CD14-positive monocyte (primary cell): Measurements from ENCODE around the gene ZNF837. TPM values are rescaled to one million over a fixed set of nuclear protein-coding genes. Genes with fewer than 3 reads are reported as not detected.

Experiments
- DNase-seq, 3 donors: peaks; one replicate each; pipeline ENCODE4 v3.0.0-alpha.2; 2011 to 2022
- H2AFZ ChIP-seq: 2 replicates; pipeline ENCODE4 v1.6.0; 2012; ENCODE audit warnings: mild to moderate bottlenecking, low read depth, low read length, inconsistent platforms; ENCODE audit not compliant: insufficient read depth, poor library complexity, severe bottlenecking
- H3K27ac ChIP-seq, 2 donors: 1 replicate in 1 of 2; 2 replicates in 1 of 2; pipeline ENCODE4 v1.5.1; 2012 to 2013; ENCODE audit warnings: low read length in 2 of 2, control low read depth in 1 of 2, inconsistent platforms in 1 of 2, low read depth in 1 of 2, mild to moderate bottlenecking in 1 of 2
- H3K27me3 ChIP-seq, 2 donors: one replicate each; pipeline versions ENCODE4 v1.6.0 to v1.6.1; 2011 to 2013; ENCODE audit warnings: low read length in 2 of 2; ENCODE audit not compliant: control insufficient read depth in 2 of 2, insufficient read depth in 2 of 2
- H3K36me3 ChIP-seq, 2 donors: replicated peaks in 1 of 2; 1 replicate in 1 of 2; 2 replicates in 1 of 2; pipeline versions ENCODE4 v1.5.1 to v1.6.1; 2012 to 2013; ENCODE audit warnings: low read length in 2 of 2, control low read depth in 1 of 2, inconsistent platforms in 1 of 2, mild to moderate bottlenecking in 1 of 2; ENCODE audit not compliant: insufficient read depth in 2 of 2, control insufficient read depth in 1 of 2
- H3K4me1 ChIP-seq, 2 donors: 1 replicate in 1 of 2; 2 replicates in 1 of 2; pipeline versions ENCODE4 v1.5.1 to v1.6.1; 2012 to 2013; ENCODE audit warnings: low read length in 2 of 2, control low read depth in 1 of 2, inconsistent platforms in 1 of 2, mild to moderate bottlenecking in 1 of 2, moderate library complexity in 1 of 2; ENCODE audit not compliant: insufficient read depth in 2 of 2, control insufficient read depth in 1 of 2
- H3K4me2 ChIP-seq: replicated peaks from 2 replicates; pipeline ENCODE3; 2012; ENCODE audit warnings: low read length, moderate library complexity, mild to moderate bottlenecking; ENCODE audit not compliant: poor library complexity, severe bottlenecking; ENCODE audit errors: extremely low read depth
- H3K4me3 ChIP-seq, 3 experiments: fragments of 200-600 bp in 1 of 3; sonication (generic) in 1 of 3; replicated peaks in 1 of 3; 1 replicate in 2 of 3; 2 replicates in 1 of 3; pipeline ENCODE4 v1.5.1; 2011 to 2013; ENCODE audit warnings: low read length in 3 of 3, mild to moderate bottlenecking in 3 of 3, control low read depth in 2 of 3, low read depth in 2 of 3, inconsistent platforms in 1 of 3, moderate library complexity in 1 of 3
- H3K79me2 ChIP-seq: 2 replicates; pipeline ENCODE4 v1.6.0; 2012; ENCODE audit warnings: mild to moderate bottlenecking, control low read depth, inconsistent platforms, low read length, moderate library complexity; ENCODE audit not compliant: insufficient read depth
- H3K9ac ChIP-seq: 2 replicates; pipeline ENCODE4 v1.6.0; 2017; ENCODE audit warnings: low read length, mild to moderate bottlenecking; ENCODE audit not compliant: insufficient read depth, poor library complexity, severe bottlenecking
- H3K9me3 ChIP-seq, 2 donors: replicated peaks in 1 of 2; 1 replicate in 1 of 2; 2 replicates in 1 of 2; pipeline versions ENCODE4 v1.5.1 to v1.6.1; 2012 to 2013; ENCODE audit warnings: low read length in 2 of 2, control low read depth in 1 of 2; ENCODE audit not compliant: control insufficient read depth in 1 of 2, insufficient read depth in 1 of 2
- H4K20me1 ChIP-seq: 2 replicates; pipeline ENCODE4 v1.6.0; 2012; ENCODE audit warnings: mild to moderate bottlenecking, low read length, control low read depth, moderate library complexity; ENCODE audit not compliant: insufficient read depth
- H3K27ac Mint-ChIP-seq, 7 donors: one replicate each; pipeline ENCODE4 v1.8.0; 2020; ENCODE audit warnings: mild to moderate bottlenecking in 7 of 7, mixed read lengths in 7 of 7, moderate library complexity in 6 of 7, inconsistent platforms in 2 of 7
- H3K27me3 Mint-ChIP-seq, 3 donors: one replicate each; pipeline ENCODE4 v1.8.0; 2021 to 2022; ENCODE audit warnings: low read depth in 3 of 3, mild to moderate bottlenecking in 3 of 3, mixed read lengths in 3 of 3, moderate library complexity in 3 of 3, inconsistent platforms in 1 of 3
- H3K36me3 Mint-ChIP-seq, 2 donors: one replicate each; pipeline ENCODE4 v1.8.0; 2020; ENCODE audit warnings: mixed read lengths in 2 of 2, inconsistent platforms in 1 of 2, mild to moderate bottlenecking in 1 of 2
- H3K4me1 Mint-ChIP-seq: one replicate; pipeline ENCODE4 v1.8.0; 2020; ENCODE audit warnings: mild to moderate bottlenecking, mixed read lengths
- H3K4me3 Mint-ChIP-seq, 2 donors: one replicate each; pipeline ENCODE4 v1.8.0; 2020; ENCODE audit warnings: mild to moderate bottlenecking in 2 of 2, mixed read lengths in 2 of 2, moderate library complexity in 1 of 2
- H3K9me3 Mint-ChIP-seq, 7 donors: one replicate each; pipeline ENCODE4 v1.8.0; 2020 to 2022; ENCODE audit warnings: mixed read lengths in 7 of 7, mild to moderate bottlenecking in 6 of 7, moderate library complexity in 6 of 7, inconsistent platforms in 2 of 7
- WGBS: methylation state at CpG from one replicate; pipeline ENCODE4 v1.1.5; 2013; ENCODE audit warnings: missing lambda C conversion rate; ENCODE audit not compliant: insufficient coverage; 5-methylcytosine and 5-hydroxymethylcytosine counted together
- intact Hi-C, 2 donors: fragments of 100-400 bp; cut with micrococcal nuclease; formaldehyde crosslinking; loops; one replicate each; pipeline versions ENCODE4 v1.15.0 to v1.15.1; 2023
- polyA plus RNA-seq, 3 donors: library from polyadenylated mRNA; depleted of rRNA in 1 of 3; unstranded in 2 of 3; stranded (reverse) in 1 of 3; fragments of 300-500 nt in 2 of 3; fragments of >200 nt in 1 of 3; fragmentation: Illumina TruSeq in 2 of 3; gene quantifications; 1 replicate in 2 of 3; 2 replicates in 1 of 3; pipeline ENCODE4 v1.2.3, GENCODE V29; 2012 to 2021
- TF ChIP-seq, protein P1 (sequence below): fragments of 200-600 bp; IDR thresholded peaks from one replicate; pipeline ENCODE4 v1.8.0; 2022; ENCODE audit warnings: antibody characterized with exemption, mild to moderate bottlenecking

Gene ZNF837
- polyA plus RNA-seq, 3 donors, result 0.13 to 0.72 (median 0.33) TPM

DNA sequence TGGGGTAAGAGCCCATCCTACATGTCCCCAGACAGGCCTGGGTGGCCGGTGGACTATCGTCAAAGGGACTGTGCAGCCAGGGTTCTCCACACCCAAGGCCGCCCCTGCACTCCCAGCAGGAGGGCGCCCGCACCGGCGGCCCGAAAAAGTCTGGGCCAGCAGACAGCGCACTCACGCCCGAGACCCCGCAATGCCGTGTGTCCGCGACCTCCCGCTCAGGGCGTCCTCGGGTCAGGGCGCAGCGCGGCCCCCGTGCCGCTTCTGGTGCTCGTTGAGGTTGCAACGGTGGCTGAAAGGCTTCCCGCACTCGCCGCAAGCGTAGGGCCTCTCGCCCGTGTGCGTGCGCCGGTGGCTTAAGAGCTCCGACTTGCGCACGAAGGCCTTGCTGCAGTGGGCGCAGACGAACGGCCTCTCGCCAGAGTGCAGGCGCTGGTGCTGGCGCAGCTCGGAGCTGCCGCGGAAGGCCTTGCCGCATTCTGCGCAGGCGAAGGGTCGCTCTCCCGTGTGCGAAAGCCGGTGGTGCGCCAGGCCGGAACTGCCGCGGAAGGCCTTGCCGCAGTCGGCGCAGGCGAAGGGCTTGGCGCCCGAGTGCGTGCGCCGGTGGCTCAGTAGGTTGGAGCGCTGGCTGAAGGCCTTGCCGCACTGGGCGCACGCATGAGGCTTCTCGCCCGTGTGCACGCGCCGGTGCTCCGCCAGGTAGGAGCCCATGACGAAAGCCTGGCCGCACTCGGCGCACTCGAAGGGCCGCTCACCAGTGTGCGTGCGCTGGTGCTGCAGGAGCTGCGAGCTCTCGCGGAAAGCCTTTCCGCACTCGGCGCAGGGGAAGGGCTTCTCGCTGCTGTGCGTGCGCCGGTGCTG is 24.7 kb downstream of the ZNF837 start:
- no peak overlapping the region for H3K27ac ChIP-seq
- peak overlapping the region; percentile 36 for H3K4me2 ChIP-seq
- H3K79me2 ChIP-seq, result no peaks in the 10 kb centered on the region
- Mint-ChIP-seq H3K9me3 (peaks cover 0 to 17% (median 0%) of the 10 kb centered on the region in 7 donors), H3K27me3 (peaks cover 26 to 40% (median 33%) of the 10 kb centered on the region in 3 donors), H3K4me3 (peak overlapping the region; percentile 50 to 76), H3K4me1 (peaks cover 14% of the 10 kb centered on the region), H3K27ac (no peak overlapping the region), H3K36me3 (peaks cover 2 to 7% of the 10 kb centered on the region in 2 donors)
- DNase-seq, result no peak
- TF ChIP-seq, protein P1, sequence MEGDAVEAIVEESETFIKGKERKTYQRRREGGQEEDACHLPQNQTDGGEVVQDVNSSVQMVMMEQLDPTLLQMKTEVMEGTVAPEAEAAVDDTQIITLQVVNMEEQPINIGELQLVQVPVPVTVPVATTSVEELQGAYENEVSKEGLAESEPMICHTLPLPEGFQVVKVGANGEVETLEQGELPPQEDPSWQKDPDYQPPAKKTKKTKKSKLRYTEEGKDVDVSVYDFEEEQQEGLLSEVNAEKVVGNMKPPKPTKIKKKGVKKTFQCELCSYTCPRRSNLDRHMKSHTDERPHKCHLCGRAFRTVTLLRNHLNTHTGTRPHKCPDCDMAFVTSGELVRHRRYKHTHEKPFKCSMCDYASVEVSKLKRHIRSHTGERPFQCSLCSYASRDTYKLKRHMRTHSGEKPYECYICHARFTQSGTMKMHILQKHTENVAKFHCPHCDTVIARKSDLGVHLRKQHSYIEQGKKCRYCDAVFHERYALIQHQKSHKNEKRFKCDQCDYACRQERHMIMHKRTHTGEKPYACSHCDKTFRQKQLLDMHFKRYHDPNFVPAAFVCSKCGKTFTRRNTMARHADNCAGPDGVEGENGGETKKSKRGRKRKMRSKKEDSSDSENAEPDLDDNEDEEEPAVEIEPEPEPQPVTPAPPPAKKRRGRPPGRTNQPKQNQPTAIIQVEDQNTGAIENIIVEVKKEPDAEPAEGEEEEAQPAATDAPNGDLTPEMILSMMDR, result no peak
- intact Hi-C loops, result no loop called here
- peaks cover 0 to 8% of the 10 kb centered on the region in 2 donors for H3K9me3 ChIP-seq
- H3K27me3 ChIP-seq, result peaks cover 6 to 31% of the 10 kb centered on the region in 2 donors
- H3K36me3 ChIP-seq, result no peaks in the 10 kb centered on the region
- no peaks in the 10 kb centered on the region for H4K20me1 ChIP-seq
- H3K4me3 ChIP-seq, result no peak overlapping the region
- H2AFZ ChIP-seq, result no peak overlapping the region
- H3K9ac ChIP-seq, result no peak overlapping the region
- 12% methylated on average over 94 of the region's 94 CpGs for WGBS
- H3K4me1 ChIP-seq, result peaks cover 11 to 17% of the 10 kb centered on the region in 2 donors

DNA sequence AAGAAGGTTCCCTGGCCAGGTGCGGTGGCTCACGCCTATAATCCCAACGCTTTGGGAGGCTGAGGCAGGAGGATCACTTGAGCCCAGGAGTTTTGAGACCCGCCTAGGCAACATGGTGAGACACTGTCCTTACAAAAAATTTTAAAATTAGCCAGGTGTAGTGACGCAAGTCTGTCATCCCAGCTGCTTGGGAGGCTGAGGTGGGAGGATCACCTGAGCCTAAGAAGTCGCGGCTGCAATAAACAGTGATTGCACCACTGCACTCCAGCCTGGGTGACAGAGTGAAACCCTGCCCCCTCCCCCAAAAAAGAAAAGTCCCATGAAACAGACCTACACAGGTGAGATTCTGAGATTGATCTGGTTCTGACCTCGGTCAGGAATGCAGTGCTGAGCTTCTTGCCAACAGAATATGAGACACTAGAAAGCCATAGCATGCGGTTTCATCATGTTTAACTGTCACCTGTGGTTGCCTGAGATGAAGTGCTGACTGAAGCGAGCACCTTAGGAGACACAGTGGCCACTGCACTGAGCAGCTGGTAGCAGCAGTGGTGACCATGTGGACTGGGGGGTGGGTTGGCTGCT is 25.5 kb downstream of the ZNF837 start:
- Histone ChIP-seq H4K20me1 (no peaks in the 10 kb centered on the region), H3K9me3 (peaks cover 0 to 8% of the 10 kb centered on the region in 2 donors), H3K27ac (no peak overlapping the region), H3K4me1 (peaks cover 11 to 17% of the 10 kb centered on the region in 2 donors), H3K79me2 (no peaks in the 10 kb centered on the region), H3K9ac (no peak overlapping the region), H3K36me3 (peaks cover 0 to 5% of the 10 kb centered on the region in 2 donors), H3K4me3 (no peak overlapping the region), H3K27me3 (peaks cover 6 to 31% of the 10 kb centered on the region in 2 donors), H2AFZ (no peak overlapping the region), H3K4me2 (no peak overlapping the region)
- H3K27me3 Mint-ChIP-seq, result peaks cover 28 to 46% (median 32%) of the 10 kb centered on the region in 3 donors
- peak overlapping the region in 1 of 7 donors; percentile 24 for H3K27ac Mint-ChIP-seq
- peaks cover 4 to 11% of the 10 kb centered on the region in 2 donors for H3K36me3 Mint-ChIP-seq
- DNase-seq, result no peak
- peaks cover 0 to 17% (median under 1%) of the 10 kb centered on the region in 7 donors for H3K9me3 Mint-ChIP-seq
- H3K4me1 Mint-ChIP-seq, result peaks cover 16% of the 10 kb centered on the region
- intact Hi-C loops, result no loop called here
- 96% methylated on average over 6 of the region's 10 CpGs for WGBS
- H3K4me3 Mint-ChIP-seq, result peak overlapping the region in 1 of 2 donors; percentile 76
- TF ChIP-seq, protein P1, result no peak
